Activated CD8-positive, alpha-beta memory T cell treated with anti-CD3 and anti-CD28 coated beads, Interleukin-2, amount 50 U/mL, for 1 hour (primary cell): ENCODE results near the gene ZNF587B.
"Not testable (repeated sequence)": the region's sequence is repeated elsewhere in the genome, so short reads cannot be mapped to it uniquely, and the experiment has no call there.

Source experiments
- DNase-seq: peaks from one replicate; pipeline ENCODE4 v3.0.0-alpha.2; 2020; ENCODE audit errors: extremely low read depth

Gene ZNF587B

GRCh38 chr19:57830071-57830602 is at the start of gene ZNF587B:
Gene ZNF587B, plus strand, starts transcription at chr19:57830299. Its CDS starts 230 bp downstream, at chr19:57830529.
- no peak for DNase-seq

GRCh38 chr19:57786286-57786685 is 43.8 kb upstream of the ZNF587B start:
- no peak for DNase-seq

GRCh38 chr19:57786906-57787305 is 43.2 kb upstream of the ZNF587B start:
- DNase-seq, result no peak

- no peak for DNase-seq
These were observed 41.9 kb upstream of the ZNF587B start for GRCh38 chr19:57788114-57788692.

- DNase-seq, result no peak
These were observed 40.8 kb upstream of the ZNF587B start for GRCh38 chr19:57789288-57789687.

GRCh38 chr19:57796580-57796979 is 33.5 kb upstream of the ZNF587B start:
- not testable (repeated sequence) for DNase-seq

GRCh38 chr19:57800696-57801095 is 29.4 kb upstream of the ZNF587B start:
- DNase-seq, result no peak

GRCh38 chr19:57802269-57802668 is 27.8 kb upstream of the ZNF587B start:
- no peak for DNase-seq

GRCh38 chr19:57803265-57803593 is 26.9 kb upstream of the ZNF587B start:
- DNase-seq, result no peak

GRCh38 chr19:57803594-57804325 is 26.3 kb upstream of the ZNF587B start:
- no peak for DNase-seq

- DNase-seq, result no peak
These were observed 22.6 kb upstream of the ZNF587B start for GRCh38 chr19:57807541-57807940.

- DNase-seq, result not testable (repeated sequence)
These were observed 19.4 kb upstream of the ZNF587B start for GRCh38 chr19:57810410-57811295.

GRCh38 chr19:57812226-57812625 is 17.9 kb upstream of the ZNF587B start:
- no peak for DNase-seq

GRCh38 chr19:57812975-57813820 is 16.9 kb upstream of the ZNF587B start:
- not testable (repeated sequence) for DNase-seq

GRCh38 chr19:57813919-57814504 is 16.1 kb upstream of the ZNF587B start:
- DNase-seq, result no peak

- DNase-seq, result peak; percentile 41
These were observed 15.4 kb upstream of the ZNF587B start, which contains the start of gene ZNF552 for GRCh38 chr19:57814505-57815246. Gene ZNF552, minus strand, starts transcription at chr19:57814913. Its CDS starts 170 bp downstream, at chr19:57814743.

- no peak for DNase-seq
These were observed 14.6 kb upstream of the ZNF587B start for GRCh38 chr19:57815247-57816075.

GRCh38 chr19:57816652-57817051 is 13.4 kb upstream of the ZNF587B start:
- DNase-seq, result no peak

- no peak for DNase-seq
These were observed 12.1 kb upstream of the ZNF587B start for GRCh38 chr19:57817976-57818375.
